ENCODE data around the gene UGT2B15.
"Not testable (repeated sequence)": the region's sequence is repeated elsewhere in the genome, so short reads cannot be mapped to it uniquely, and the experiment has no call there.

The UGT2B15 gene

DNA sequence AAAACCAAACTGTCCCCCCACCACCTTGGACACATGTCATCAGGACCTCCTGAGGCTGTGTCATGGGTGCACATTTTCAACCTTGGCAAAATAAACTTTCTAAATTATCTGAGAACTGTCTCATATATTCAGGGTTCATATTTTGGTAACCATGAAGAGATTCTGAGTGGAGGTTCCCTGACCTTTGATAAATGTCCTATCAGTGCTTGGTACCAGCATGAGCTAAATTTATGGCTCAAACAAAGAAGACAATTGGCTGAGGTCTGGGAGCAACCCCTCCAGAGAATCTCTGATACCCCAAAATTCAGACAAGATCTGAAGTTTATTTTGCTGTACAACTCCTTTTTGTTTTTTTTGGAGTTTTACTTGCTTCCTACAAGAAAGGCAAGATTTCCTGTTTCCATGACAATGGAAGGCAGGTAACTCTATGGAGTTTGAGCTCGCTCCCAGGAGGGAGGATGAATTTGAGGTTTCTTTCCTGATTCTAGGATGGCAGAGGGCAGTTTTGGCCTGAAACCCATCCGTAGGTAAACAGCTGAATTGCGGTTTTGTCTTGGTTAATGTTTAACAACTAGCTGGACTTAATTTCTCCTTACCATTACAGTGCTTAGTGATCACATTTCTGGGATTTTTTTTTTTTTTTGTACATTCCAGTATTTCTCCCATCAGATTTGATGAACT lies 14.5 kb downstream of the UGT2B15 start:
- no peak for DNase-seq (ENCODE audit: low read depth in 3 of 3)

DNA sequence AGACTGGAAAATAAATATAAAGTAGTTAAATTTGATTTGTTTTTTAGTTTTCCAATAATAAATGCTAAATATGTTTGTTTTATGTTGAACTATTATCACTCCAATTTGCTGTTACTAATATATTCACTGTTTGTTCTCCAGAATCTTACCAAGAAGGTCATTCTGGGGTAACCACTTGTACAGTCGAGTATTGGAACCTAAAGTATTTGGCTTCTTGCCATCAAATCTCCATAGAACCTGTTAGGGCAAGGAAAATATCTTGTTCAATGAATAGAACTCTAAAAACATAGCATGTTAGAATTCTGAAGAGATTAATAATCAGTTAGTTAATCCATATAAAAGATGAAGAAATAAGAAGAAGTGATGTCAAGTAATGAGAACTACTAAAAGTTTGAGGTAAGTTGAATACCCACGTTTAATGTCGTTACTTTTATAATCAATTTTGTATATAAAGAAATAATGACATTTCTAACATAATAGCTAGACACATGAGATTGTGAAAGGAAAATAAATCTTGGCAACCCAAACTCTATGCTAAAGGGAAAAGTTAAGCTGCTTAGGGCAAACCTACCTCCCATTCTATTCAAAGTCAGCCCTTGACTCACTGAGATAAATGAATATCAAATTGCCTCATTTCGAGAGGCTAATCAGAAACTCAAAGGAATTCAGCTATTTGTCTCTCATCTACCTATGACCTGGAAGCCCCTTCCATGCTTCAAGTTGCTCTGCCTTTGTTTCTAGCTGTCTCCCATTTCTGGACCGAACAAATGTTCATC lies 15.3 kb downstream of the UGT2B15 start:
- no peak for DNase-seq (ENCODE audit: low read depth in 3 of 3)

GRCh38 chr4:68651932-68652331 lies 18.5 kb downstream of the UGT2B15 start:
- DNase-seq (ENCODE audit: low read depth in 3 of 3) = no peak

- DNase-seq (ENCODE audit: low read depth in 3 of 3) = no peak
Observed at GRCh38 chr4:68630371-68630770, 40.1 kb downstream of the UGT2B15 start.

DNA sequence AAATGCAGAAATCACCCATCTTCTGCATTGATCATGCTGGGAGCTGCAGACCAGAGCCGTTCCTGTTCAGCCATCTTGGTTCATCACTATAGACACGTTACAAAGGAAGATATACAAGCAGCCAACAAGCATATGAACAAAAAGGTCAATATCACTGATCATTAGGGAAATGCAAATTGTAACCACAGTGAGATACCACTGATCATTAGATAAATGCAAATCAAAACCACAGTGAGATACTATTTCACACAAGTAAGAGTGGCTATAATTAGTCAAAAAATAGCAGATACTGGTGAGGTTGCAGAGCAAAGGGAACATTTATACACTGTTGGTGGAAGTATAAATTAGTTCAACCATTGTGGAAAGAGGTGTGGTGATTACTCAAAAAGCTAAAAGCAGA lies 47.7 kb downstream of the UGT2B15 start:
- DNase-seq (ENCODE audit: low read depth in 3 of 3) = not testable (repeated sequence)

DNA sequence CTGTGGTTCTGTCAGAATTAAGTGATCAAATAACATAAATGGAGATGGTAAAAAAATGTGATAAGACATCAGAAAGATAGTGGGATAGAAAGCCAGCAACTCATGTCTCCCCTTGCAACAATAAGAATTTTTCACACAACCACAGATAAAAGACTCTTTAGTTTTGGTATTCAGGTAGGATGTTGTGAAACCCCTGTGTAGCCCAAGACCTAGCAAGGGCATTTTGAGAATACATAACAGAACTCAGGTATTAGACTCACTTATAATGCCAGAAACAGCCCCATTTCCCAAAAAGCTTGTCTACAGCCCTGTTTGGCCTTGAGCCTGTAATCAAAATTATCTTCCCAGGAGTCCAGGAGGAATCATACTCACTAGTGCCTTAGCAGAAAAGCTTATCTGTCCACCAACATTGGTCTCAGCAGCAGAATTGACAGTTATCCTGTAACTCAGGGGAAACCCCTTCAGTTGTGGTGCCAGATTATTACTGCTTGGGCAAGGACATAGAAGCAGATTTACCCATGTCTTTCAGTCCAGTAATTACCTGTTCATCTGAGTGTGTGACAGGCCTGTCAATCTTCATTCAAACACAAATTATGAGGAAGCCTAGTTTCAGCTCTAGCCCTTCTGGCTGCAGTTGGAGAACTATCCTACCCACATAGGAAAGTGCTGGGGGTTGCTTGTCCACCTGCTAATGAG lies 53.3 kb downstream of the UGT2B15 start:
- DNase-seq (ENCODE audit: low read depth in 3 of 3) = no peak

- no peak for DNase-seq (ENCODE audit: low read depth in 3 of 3)
Observed at GRCh38 chr4:68615699-68616422, 54.6 kb downstream of the UGT2B15 start.

GRCh38 chr4:68613752-68614151 lies 56.7 kb downstream of the UGT2B15 start:
- DNase-seq (ENCODE audit: low read depth in 3 of 3) = no peak

GRCh38 chr4:68606240-68606639 lies 64.2 kb downstream of the UGT2B15 start:
- DNase-seq (ENCODE audit: low read depth in 3 of 3) = no peak

DNA sequence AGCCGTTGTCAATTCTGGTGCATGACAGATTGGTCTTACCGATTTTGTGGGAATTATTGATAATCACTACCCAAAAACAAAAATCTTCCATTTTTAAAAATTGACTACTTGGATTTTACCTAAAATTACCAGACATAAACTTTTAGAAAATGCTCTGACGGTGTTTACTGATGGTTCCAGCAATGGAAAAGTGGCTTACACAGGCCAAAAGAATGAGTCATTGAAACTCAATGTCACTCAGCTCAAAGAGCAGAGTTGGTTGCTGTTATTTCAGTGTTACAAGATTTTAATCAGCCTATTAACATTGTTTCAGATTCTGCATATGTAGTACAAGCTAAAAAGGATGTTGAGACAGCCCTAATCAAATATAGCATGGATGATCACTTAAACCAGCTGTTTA lies 71.3 kb downstream of the UGT2B15 start:
- no peak for DNase-seq (ENCODE audit: low read depth in 3 of 3)

- DNase-seq (ENCODE audit: low read depth in 3 of 3) = no peak
Observed at GRCh38 chr4:68597482-68597881, 73.0 kb downstream of the UGT2B15 start.

Data from stimulated activated CD4-positive, alpha-beta T cell treated with anti-CD3 and anti-CD28 coated beads, TNF-alpha, amount 100 ng/mL, for 24 hours (primary cell).